Right renal cortex interstitium (tissue), 3 donors: Measurements from ENCODE around the gene BACH2. TPM values are rescaled to one million over a fixed set of nuclear protein-coding genes. Genes with fewer than 3 reads are reported as not detected.

ENCODE experiments used
- DNase-seq, 3 donors: peaks; one replicate each; pipeline ENCODE4 v3.0.0-alpha.2; 2013; ENCODE audit warnings: low read depth in 3 of 3, low spot score in 2 of 3
- polyA plus RNA-seq, 3 donors: library from polyadenylated mRNA; unstranded; fragments of 120-200 nt; gene quantifications; one replicate each; pipeline ENCODE4 v1.2.1, GENCODE V29; 2013; ENCODE audit not compliant: insufficient read length in 3 of 3

BACH2 gene
- polyA plus RNA-seq, 3 donors: 9.1 to 11.3 (median 10.0) TPM

- DNase-seq: no peak
These were observed 6.4 kb upstream of the BACH2 start for GRCh38 chr6:90303039-90303438.

GRCh38 chr6:90302320-90302719 is 5.7 kb upstream of the BACH2 start:
- DNase-seq: no peak

- no peak for DNase-seq
These were observed 5.2 kb upstream of the BACH2 start for GRCh38 chr6:90301816-90302215.

DNA sequence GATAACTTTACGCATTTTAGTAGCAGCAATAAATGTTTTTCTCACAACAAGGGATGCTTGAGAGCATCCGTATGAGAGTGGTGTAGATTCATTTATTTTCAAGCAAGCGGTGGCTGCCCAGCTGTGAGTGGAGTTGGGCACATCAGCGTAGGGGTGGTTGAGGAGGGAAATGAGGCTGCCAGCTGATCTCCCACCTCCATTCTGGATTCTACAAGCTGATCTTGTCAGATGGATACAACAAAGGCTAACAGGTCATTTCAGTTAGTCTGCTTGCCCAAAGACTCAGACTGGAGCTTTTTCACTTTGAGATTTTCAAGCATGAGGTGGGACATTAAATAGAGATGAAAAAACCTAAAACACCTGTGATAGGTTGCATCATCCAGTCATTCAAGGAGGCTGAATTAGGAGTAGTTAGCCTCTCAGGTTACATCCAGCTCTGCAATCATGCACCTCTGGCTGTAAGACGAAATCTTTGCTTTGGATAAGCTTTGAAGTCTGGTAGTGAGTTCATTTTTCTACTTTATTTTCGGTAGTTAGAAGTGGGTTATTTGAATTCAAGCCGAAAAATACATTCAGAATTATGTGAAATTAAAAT is 1.9 kb upstream of the BACH2 start:
- no peak for DNase-seq

DNA sequence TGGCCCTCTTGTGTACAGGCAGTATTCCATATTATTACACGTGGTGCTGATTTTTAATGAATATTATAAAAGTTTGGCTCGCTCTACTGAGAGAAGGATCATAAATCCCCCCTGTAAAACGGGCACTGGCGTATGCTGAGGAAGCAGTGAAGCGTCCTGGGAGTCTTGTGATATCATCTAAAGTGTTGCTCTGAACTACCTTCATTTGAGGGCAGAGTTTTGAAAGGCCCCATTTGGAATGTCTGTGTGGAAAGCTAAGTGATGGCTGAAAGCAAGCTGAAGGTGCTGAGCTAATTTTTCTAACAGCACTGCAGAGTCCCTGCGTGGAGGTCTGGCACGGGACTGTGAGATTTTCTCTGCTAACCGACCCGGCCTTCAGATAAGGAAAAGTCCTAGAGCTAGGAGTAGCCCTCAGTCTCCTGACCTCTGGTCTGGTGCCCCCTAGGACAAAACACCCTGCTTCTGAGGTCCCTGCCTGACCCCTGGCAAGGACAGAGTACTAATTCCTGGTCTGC is 1.3 kb upstream of the BACH2 start:
- DNase-seq: no peak

GRCh38 chr6:90297115-90297866 is 648 bp upstream of the BACH2 start:
- DNase-seq: no peak

DNA sequence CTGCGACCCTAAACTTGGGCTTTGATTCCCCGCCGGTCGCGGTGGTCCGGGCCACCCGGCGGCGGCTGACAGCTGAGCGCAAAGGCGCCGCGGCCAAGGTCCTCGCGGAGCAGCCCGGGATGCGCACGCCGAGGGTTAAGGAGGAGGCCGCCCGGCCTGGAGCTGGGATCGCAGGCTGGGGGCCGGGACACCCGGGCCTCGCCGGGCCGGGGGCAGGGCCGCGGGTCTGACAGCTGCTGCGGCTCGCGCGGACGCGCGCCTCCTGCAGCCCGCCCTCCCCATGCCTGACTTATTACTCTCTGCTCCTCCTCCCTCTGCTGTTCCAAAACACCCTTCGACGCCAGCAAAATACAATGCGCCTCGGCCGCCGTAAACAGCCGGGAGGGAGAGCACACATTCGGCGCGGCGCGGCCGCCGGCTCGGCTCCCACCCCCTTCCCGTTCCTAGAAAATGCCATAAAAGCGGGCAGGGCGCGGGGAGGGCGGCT is 746 bp downstream of the BACH2 start:
- no peak for DNase-seq

DNA sequence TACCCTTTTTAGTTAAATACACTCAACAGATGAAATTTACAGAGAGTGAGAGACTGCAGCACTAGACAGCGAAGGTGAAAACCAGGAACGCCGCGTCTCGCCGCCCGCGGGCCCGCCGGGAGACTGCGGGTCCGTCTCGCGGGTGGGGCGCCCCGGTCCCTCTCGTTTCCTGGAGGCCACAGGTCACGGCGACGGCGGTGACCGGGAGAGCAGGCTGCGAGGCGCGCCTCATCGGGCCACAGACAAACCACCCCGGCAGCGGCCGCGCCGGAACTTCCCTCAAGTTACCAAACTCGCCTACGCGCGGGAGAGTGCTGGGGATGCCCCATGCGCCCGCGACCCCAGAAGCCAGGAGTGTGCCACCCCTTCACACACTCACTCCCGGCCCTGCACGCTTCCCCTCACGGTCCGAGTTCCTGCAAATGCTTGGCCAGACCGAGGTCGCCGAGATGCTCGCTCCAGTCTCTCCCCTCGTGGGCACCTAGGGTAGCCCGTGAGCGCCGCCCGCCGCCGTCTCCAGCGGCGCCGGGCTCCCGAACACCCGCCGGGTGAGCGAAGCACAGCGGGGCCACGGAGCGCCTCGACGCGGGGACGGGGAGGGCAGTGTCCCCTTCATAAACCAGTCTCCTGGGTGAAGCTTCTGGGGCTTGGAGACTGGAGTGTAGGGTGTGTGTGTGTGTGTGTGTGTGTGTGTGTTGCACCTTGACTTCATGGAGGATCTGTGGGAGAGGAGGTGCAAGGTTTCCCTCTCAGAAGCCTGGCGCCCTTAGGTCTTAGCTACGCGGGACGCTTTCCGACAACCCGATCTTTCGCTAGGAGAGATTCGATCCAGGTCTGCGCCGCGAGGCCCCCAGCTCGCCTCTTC is 1.4 kb downstream of the BACH2 start:
- no peak for DNase-seq

GRCh38 chr6:90294614-90294988 is 2.0 kb downstream of the BACH2 start:
- DNase-seq: no peak

GRCh38 chr6:90294008-90294511 is 2.6 kb downstream of the BACH2 start:
- DNase-seq: no peak

DNA sequence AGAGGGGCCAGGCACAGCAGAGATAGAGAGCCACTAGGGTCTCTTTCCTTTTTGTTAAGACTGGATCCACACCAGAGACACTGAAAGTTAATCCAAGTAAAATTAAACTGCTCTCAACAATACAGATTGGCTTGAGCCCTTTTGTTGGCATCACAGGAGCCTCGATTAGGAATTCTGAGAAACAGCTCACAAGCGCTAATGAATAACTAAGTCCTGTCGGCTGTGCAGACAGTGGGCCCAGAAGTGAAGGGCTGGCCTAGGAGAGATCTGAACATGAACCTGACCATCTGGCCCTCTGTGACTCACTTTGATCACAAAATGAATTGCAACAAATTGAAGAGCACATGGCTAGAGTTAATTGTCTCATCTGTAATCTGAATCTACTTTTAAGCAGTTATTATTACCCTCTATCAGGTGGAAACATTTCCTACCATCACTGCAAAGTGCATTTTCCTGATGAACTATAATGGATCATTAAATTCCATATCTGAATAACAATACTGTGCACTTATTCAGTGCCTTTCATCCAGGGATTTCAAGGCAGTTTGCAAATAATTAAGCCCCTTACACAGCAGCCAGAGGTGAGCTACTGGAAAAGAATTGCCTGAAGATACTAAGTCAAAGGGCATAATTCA is 3.2 kb downstream of the BACH2 start:
- DNase-seq: no peak

DNA sequence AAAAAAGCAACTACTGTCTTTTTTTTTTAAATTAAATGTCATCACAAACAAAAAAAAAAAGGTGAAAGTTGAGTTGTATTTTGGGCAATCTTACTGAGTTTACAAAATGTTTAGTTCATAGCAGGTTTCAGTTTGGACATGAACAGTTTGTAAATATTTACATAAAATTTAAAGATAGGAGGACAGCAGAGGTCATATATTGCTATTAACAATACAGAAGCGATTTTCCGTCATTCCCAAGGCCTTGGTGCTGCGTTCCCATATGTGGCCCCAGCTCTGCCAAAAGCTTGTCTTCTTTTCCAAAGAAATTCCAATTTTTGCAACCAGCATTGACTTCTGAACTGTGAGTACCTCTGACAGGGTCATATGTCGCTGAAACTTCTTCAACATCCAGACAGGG is 5.1 kb downstream of the BACH2 start:
- DNase-seq: no peak

DNA sequence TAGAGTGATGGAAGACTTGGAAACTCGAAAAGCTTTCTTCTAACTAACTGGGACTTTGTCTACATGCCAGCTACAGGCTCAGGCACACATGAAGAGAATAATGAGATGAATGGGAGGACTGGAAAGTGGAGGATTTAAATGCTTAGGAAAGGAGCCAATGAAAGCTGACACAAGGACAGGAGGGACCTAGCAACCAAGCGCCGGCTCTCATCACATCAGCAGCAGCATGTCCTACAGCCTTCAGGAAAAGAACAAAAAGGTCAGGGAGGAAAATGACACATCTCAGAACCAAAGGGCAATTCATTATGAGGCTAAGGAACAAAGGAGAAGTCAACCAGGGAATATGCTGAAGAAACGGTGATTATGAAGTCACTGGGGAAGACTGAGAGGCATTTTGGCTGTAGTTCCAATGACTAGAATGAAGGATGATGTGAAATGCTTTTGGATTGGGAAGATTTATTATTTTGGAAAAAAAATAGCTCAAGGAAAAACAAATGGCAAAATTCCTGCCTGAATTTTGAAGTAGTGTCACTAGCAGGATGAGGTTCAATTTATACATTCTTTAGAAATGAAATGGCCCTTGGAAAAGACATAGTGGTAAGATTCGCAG is 5.7 kb downstream of the BACH2 start:
- no peak for DNase-seq

GRCh38 chr6:90289902-90290301 is 6.7 kb downstream of the BACH2 start:
- DNase-seq: no peak

GRCh38 chr6:90288404-90288803 is 8.2 kb downstream of the BACH2 start:
- DNase-seq: no peak

DNA sequence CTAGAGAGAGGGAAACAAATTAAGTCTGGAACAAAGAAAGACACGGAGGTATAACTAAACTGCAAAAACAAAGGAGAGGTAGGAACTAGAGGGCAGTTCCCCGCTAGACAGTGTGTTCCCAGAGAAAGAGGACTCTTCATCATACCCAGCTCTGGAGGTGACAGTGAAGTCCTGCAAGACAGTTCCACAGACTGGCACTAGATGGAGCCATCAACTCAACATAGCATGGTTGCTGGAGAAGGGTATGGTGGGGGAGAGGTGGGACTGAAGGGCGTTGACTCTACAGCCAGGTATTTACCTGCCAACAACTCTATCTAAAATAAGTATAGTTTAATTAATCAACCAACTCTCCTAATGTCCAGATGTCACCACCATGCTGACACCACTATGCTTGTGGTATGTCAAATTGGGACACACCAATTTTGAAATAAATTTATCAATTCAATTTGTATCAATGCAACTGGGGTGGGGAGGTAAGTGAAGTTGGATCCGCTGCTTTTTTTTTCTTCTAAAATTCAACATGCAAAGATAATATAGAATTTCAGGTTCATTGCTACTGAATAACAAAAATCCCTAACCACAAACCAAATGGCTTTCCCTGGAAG is 9.7 kb downstream of the BACH2 start:
- DNase-seq: no peak

- DNase-seq: peak in 1 of 3 donors; percentile 65
These were observed 10.8 kb downstream of the BACH2 start for GRCh38 chr6:90285611-90286381.

GRCh38 chr6:90285042-90285481 is 11.6 kb downstream of the BACH2 start:
- DNase-seq: no peak
